HFFc6 (cell line): Measurements from ENCODE around the gene NANP. TPM values are rescaled to one million over a fixed set of nuclear protein-coding genes. Genes with fewer than 3 reads are reported as not detected.
"Not testable (repeated sequence)": the region's sequence is repeated elsewhere in the genome, so short reads cannot be mapped to it uniquely, and the experiment has no call there.

Experiments used
- DNase-seq: peaks from one replicate; pipeline ENCODE4 v3.0.0-alpha.2; 2018
- H3K27ac Mint-ChIP-seq: 2 replicates; pipeline ENCODE4 v1.8.0; 2020; ENCODE audit warnings: mild to moderate bottlenecking, mixed read lengths
- H3K27me3 Mint-ChIP-seq: 2 replicates; pipeline ENCODE4 v1.8.0; 2021; ENCODE audit warnings: mild to moderate bottlenecking, moderate library complexity, mixed read lengths; ENCODE audit not compliant: insufficient read depth
- H3K36me3 Mint-ChIP-seq: 2 replicates; pipeline ENCODE4 v1.8.0; 2021; ENCODE audit warnings: low read depth, mixed read lengths
- H3K4me1 Mint-ChIP-seq: 2 replicates; pipeline ENCODE4 v1.8.0; 2020; ENCODE audit warnings: low read depth, mixed read lengths
- H3K4me3 Mint-ChIP-seq: 2 replicates; pipeline ENCODE4 v1.8.0; 2020; ENCODE audit warnings: mild to moderate bottlenecking, moderate library complexity, mixed read lengths
- H3K9me3 Mint-ChIP-seq: 2 replicates; pipeline ENCODE4 v1.8.0; 2020; ENCODE audit warnings: mild to moderate bottlenecking, mixed read lengths
- total RNA-seq, 6 experiments: library from RNA; stranded (reverse); fragmentation: NEBNext Ultra II Directional; extraction: Animal tissue kit (Norgen Biotek cat#: 25700); gene quantifications; 2 replicates in 1 of 6; 3 replicates in 5 of 6; pipeline ENCODE4 v1.2.3, GENCODE V29; 2021
- TF ChIP-seq, protein P1 (sequence below): fragments of 200-600 bp; sonication (generic); IDR thresholded peaks from 2 replicates; pipeline ENCODE4 v1.5.0; 2021; ENCODE audit warnings: antibody characterized with exemption, mild to moderate bottlenecking

NANP gene
- total RNA-seq, 6 experiments from 2014 or later = 7.1 to 8.6 (median 7.4) TPM

GRCh38 chr20:25588491-25588890 lies 35.3 kb downstream of the NANP start:
- no peak for DNase-seq
- no peak overlapping the region for H3K4me3 Mint-ChIP-seq
- no peaks in the 10 kb centered on the region for H3K9me3 Mint-ChIP-seq
- H3K4me1 Mint-ChIP-seq = peaks cover 14% of the 10 kb centered on the region
- peaks cover 4% of the 10 kb centered on the region; the same call in 1 of the 2 replicates for H3K36me3 Mint-ChIP-seq
- H3K27me3 Mint-ChIP-seq = peaks cover 6% of the 10 kb centered on the region
- TF ChIP-seq, protein P1, sequence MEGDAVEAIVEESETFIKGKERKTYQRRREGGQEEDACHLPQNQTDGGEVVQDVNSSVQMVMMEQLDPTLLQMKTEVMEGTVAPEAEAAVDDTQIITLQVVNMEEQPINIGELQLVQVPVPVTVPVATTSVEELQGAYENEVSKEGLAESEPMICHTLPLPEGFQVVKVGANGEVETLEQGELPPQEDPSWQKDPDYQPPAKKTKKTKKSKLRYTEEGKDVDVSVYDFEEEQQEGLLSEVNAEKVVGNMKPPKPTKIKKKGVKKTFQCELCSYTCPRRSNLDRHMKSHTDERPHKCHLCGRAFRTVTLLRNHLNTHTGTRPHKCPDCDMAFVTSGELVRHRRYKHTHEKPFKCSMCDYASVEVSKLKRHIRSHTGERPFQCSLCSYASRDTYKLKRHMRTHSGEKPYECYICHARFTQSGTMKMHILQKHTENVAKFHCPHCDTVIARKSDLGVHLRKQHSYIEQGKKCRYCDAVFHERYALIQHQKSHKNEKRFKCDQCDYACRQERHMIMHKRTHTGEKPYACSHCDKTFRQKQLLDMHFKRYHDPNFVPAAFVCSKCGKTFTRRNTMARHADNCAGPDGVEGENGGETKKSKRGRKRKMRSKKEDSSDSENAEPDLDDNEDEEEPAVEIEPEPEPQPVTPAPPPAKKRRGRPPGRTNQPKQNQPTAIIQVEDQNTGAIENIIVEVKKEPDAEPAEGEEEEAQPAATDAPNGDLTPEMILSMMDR = no peak
- no peak overlapping the region for H3K27ac Mint-ChIP-seq

GRCh38 chr20:25587536-25587935 lies 36.3 kb downstream of the NANP start:
- Mint-ChIP-seq H3K27ac (no peak overlapping the region), H3K4me3 (no peak overlapping the region), H3K36me3 (peaks cover 5% of the 10 kb centered on the region; the same call in 1 of the 2 replicates), H3K27me3 (peaks cover 6% of the 10 kb centered on the region), H3K9me3 (no peaks in the 10 kb centered on the region), H3K4me1 (peaks cover 22% of the 10 kb centered on the region)
- TF ChIP-seq, protein P1 = no peak
- DNase-seq = no peak

GRCh38 chr20:25586877-25587276 lies 36.9 kb downstream of the NANP start:
- H3K36me3 Mint-ChIP-seq = peaks cover 5% of the 10 kb centered on the region; the same call in 1 of the 2 replicates
- H3K27me3 Mint-ChIP-seq = peaks cover 5% of the 10 kb centered on the region
- no peak overlapping the region for H3K4me3 Mint-ChIP-seq
- H3K4me1 Mint-ChIP-seq = peaks cover 17% of the 10 kb centered on the region
- TF ChIP-seq, protein P1 = no peak
- DNase-seq = no peak
- H3K27ac Mint-ChIP-seq = no peak overlapping the region
- H3K9me3 Mint-ChIP-seq = no peaks in the 10 kb centered on the region

DNA sequence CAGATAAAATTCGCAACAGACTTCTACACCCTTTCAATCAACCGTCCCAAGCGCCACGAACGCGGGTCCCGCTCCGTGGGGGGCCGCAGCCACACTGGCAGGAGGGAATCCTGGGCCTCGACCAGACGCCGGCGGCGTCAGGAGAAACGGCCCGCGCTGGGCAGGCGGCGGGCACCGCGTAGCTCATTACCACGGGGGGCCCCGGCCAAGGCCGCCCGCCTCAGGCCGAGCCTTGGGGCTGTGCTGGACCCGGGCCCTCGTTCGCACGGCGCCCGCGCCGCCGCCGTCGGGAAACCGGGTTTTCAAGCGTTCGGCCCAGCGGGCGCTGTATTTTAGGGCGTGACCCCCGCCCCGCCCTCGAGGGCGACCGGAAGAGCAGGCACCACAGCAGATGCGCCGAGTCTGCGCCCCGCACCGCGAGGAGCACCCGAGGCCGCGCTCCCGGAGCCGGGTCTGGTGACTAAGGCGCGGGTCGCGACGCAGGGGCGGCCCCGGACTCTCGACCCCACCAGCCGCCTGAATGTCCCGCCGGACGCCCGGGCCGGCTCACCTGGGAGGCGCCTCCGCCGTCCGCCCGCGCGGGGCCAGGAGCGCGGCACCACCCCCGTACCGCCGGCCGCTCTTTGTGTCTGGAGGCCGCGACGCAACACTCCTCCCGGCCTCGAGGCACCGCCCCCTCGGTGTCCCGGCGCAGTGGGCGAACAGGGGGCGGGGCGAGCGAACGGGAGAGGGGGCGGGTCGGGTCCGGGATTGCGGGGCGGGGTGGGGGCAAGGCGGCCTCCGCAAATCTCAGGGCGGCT lies 38.7 kb downstream of the NANP start, which contains the start of gene NINL:
Gene NINL (minus strand): TSS at position 627 of the 800 bp plus-strand sequence. CDS start 58,944 bp downstream, outside the sequence.
- H3K27ac Mint-ChIP-seq = peak within 1 kb of the TSS; percentile 59
- peak within 1 kb of the TSS; percentile 85 for H3K4me3 Mint-ChIP-seq
- TF ChIP-seq, protein P1 = no peak
- H3K9me3 Mint-ChIP-seq = no peaks in the 10 kb centered on the region
- peaks cover 17% of the 10 kb centered on the region for H3K4me1 Mint-ChIP-seq
- H3K27me3 Mint-ChIP-seq = peaks cover 3% of the 10 kb centered on the region
- DNase-seq = no peak
- peaks cover 5% of the 10 kb centered on the region; the same call in 1 of the 2 replicates for H3K36me3 Mint-ChIP-seq

DNA sequence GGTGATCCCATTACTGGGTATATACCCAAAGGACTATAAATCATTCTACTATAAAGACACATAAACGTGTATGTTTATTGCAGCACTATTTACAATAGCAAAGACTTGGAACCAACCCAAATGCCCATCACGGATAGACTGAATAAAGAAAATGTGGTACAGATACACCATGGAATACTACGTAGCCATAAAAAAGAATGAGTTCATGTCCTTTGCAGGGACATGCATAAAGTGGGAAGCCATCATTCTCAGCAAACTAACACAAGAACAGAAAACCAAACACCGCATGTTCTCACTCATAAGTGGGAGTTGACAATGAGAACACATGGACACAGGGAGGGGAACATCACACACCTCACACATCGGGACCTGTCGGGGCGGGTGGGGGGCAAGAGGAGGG lies 40.2 kb downstream of the NANP start:
- DNase-seq, H3K36me3 Mint-ChIP-seq, H3K27me3 Mint-ChIP-seq, H3K9me3 Mint-ChIP-seq, H3K4me3 Mint-ChIP-seq: not testable (repeated sequence)
- Mint-ChIP-seq H3K27ac (peak overlapping the region; percentile 39; the same call in 1 of the 2 replicates), H3K4me1 (peaks cover 17% of the 10 kb centered on the region)

DNA sequence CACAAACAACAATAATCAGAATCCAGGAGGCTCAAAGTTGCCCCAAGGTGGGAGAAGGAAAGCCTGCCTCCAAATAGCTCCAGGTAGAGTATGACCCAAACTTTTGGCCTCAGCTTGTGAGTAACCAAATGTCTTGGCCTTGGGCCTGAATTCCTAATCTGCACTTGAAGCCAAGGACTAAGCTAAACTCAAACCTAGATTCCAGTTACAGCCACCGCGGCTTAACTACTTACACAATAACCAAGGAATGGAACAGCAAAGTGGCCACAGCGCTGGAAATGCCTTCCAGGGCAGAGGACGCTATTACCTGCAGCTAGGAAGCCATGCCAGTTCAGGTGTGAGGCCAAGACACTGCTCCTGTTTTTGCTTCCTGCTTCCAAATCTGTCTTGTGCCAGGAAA lies 43.1 kb downstream of the NANP start:
- H3K4me3 Mint-ChIP-seq = no peak overlapping the region
- peaks cover 5% of the 10 kb centered on the region; the same call in 1 of the 2 replicates for H3K36me3 Mint-ChIP-seq
- no peak for DNase-seq
- H3K27me3 Mint-ChIP-seq = peaks cover 1% of the 10 kb centered on the region; the same call in 1 of the 2 replicates
- H3K9me3 Mint-ChIP-seq = no peaks in the 10 kb centered on the region
- TF ChIP-seq, protein P1 = no peak
- H3K4me1 Mint-ChIP-seq = peaks cover 20% of the 10 kb centered on the region
- H3K27ac Mint-ChIP-seq = no peak overlapping the region
